A549 (cell line): ENCODE results near the gene ZNF618.

Source experiments
- CBX2 ChIP-seq: fragments of 200-600 bp; sonication (generic); IDR thresholded peaks from 2 replicates; pipeline ENCODE4 v1.6.1; 2016; ENCODE audit warnings: low read depth, mild to moderate bottlenecking, borderline replicate concordance
- CHD2 ChIP-seq: fragments of 150-350 bp; IDR thresholded peaks from 2 replicates; pipeline ENCODE4 v1.6.1; 2014; ENCODE audit warnings: low read length; ENCODE audit not compliant: partially characterized antibody
- CTCF ChIP-seq: fragments of >200 bp; sonication (Bioruptor Twin); formaldehyde crosslinking; IDR thresholded peaks from 3 replicates; pipeline ENCODE4 v1.5.1; 2016
- E2F6 ChIP-seq: IDR thresholded peaks from 2 replicates; pipeline ENCODE4 v1.6.1; 2012; ENCODE audit warnings: low read depth, borderline replicate concordance
- EHF ChIP-seq: fragments of 250-450 bp; sonication (Bioruptor Pico); IDR thresholded peaks from 2 replicates; pipeline ENCODE4 v1.5.0; 2020; ENCODE audit warnings: mild to moderate bottlenecking
- EP300 ChIP-seq, 2 experiments: fragments of >200 bp; sonication (Bioruptor Twin); formaldehyde crosslinking; IDR thresholded peaks; 2 replicates in 1 of 2; 3 replicates in 1 of 2; pipeline ENCODE4 v1.6.1; 2016 to 2017
- ESRRA ChIP-seq: fragments of 150-350 bp; IDR thresholded peaks from 2 replicates; pipeline ENCODE4 v1.6.1; 2014; ENCODE audit warnings: mild to moderate bottlenecking, low read length, borderline replicate concordance
- MAX ChIP-seq: IDR thresholded peaks from 2 replicates; pipeline ENCODE4 v1.6.1; 2012
- NPAS2 ChIP-seq: fragments of 250-450 bp; sonication (Bioruptor Pico); IDR thresholded peaks from 2 replicates; pipeline ENCODE4 v1.8.0; 2022; ENCODE audit warnings: mild to moderate bottlenecking, moderate library complexity, borderline replicate concordance
- POLR2A ChIP-seq: IDR thresholded peaks from 2 replicates; pipeline ENCODE4 v1.6.1; 2012; ENCODE audit warnings: mild to moderate bottlenecking, low read length
- POLR2AphosphoS2 ChIP-seq: conservative IDR thresholded peaks from 2 replicates; pipeline ENCODE4 v1.6.1; 2012; ENCODE audit warnings: low read length, improper control_type of control experiment, inconsistent platforms
- RAD21 ChIP-seq, 2 experiments: fragments of >200 bp in 1 of 2; sonication (Bioruptor Twin) in 1 of 2; formaldehyde crosslinking in 1 of 2; IDR thresholded peaks in 1 of 2; conservative IDR thresholded peaks in 1 of 2; 2 replicates in 1 of 2; 3 replicates in 1 of 2; pipeline ENCODE4 v1.6.1; 2012 to 2018; ENCODE audit warnings: inconsistent platforms in 1 of 2

- TF ChIP-seq POLR2AphosphoS2, result no peak
- TF ChIP-seq EHF (CRISPR knock-in tag), result no peak
- no peak for TF ChIP-seq CTCF
- TF ChIP-seq POLR2A, result no peak
- TF ChIP-seq MAX, result no peak
- no peak for TF ChIP-seq CBX2
- TF ChIP-seq CHD2, result no peak
- TF ChIP-seq ESRRA, result no peak
- TF ChIP-seq NPAS2 (CRISPR knock-in tag), result no peak
- no peak for TF ChIP-seq RAD21 (conservative IDR thresholded peaks at IDR 0.05 in 1 of 2, IDR thresholded peaks at IDR 0.05 in 1 of 2)
- TF ChIP-seq E2F6, result no peak
- no peak for TF ChIP-seq EP300 (IDR thresholded peaks at IDR 0.05)
Observed at GRCh38 chr9:113912816-113913215, 36.7 kb downstream of the ZNF618 start.
